Measurements from ENCODE around the gene LITAFD.
A peak's percentile ranks its signal among the peaks of the same experiment; 100 is the strongest.

LITAFD gene

GRCh38 chr16:8848231-8848938 is 33.8 kb upstream of the LITAFD start:
- Histone ChIP-seq H3K9me3 (ENCODE audit: control insufficient read depth, low read length) (no peaks in the 10 kb centered on the region), H3K4me3 (ENCODE audit: insufficient read depth, low read depth, low read length) (no peak overlapping the region), H3K27ac (ENCODE audit: insufficient read depth, low read depth, low read length, poor library complexity, severe bottlenecking) (no peak overlapping the region)

GRCh38 chr16:8848939-8849391 is 33.2 kb upstream of the LITAFD start:
- no peaks in the 10 kb centered on the region for H3K9me3 ChIP-seq (ENCODE audit: control insufficient read depth, low read length)
- peaks cover 6% of the 10 kb centered on the region for H3K36me3 ChIP-seq (ENCODE audit: control insufficient read depth, insufficient read depth, low read length)
- H3K4me3 ChIP-seq (ENCODE audit: insufficient read depth, low read depth, low read length), result no peak overlapping the region
- H3K4me1 ChIP-seq (ENCODE audit: control insufficient read depth, insufficient read depth, low read length), result no peaks in the 10 kb centered on the region
- WGBS, 2 experiments, result 92 to 93% methylated on average over 8 of the region's 8 CpGs
- no peaks in the 10 kb centered on the region for H3K27me3 ChIP-seq (ENCODE audit: control insufficient read depth, insufficient read depth, low read length, poor library complexity, severe bottlenecking)
- H3K27ac ChIP-seq (ENCODE audit: insufficient read depth, low read depth, low read length, poor library complexity, severe bottlenecking), result no peak overlapping the region

More at GRCh38 chr16:8848231-8848938, 33.8 kb upstream of the LITAFD start:
- Histone ChIP-seq H3K36me3 (ENCODE audit: control insufficient read depth, insufficient read depth, low read length) (peaks cover 6% of the 10 kb centered on the region), H3K27me3 (ENCODE audit: control insufficient read depth, insufficient read depth, low read length, poor library complexity, severe bottlenecking) (no peaks in the 10 kb centered on the region), H3K4me1 (ENCODE audit: control insufficient read depth, insufficient read depth, low read length) (no peaks in the 10 kb centered on the region)
- 95 to 96% methylated on average over 26 of the region's 26 CpGs for WGBS, 2 experiments

GRCh38 chr16:8849411-8850011 is 32.6 kb upstream of the LITAFD start:
- H3K4me1 ChIP-seq (ENCODE audit: control insufficient read depth, insufficient read depth, low read length), result peaks cover 2% of the 10 kb centered on the region
- H3K27ac ChIP-seq (ENCODE audit: insufficient read depth, low read depth, low read length, poor library complexity, severe bottlenecking), result no peak overlapping the region
- H3K36me3 ChIP-seq (ENCODE audit: control insufficient read depth, insufficient read depth, low read length), result peaks cover 7% of the 10 kb centered on the region
- no peaks in the 10 kb centered on the region for H3K9me3 ChIP-seq (ENCODE audit: control insufficient read depth, low read length)
- H3K27me3 ChIP-seq (ENCODE audit: control insufficient read depth, insufficient read depth, low read length, poor library complexity, severe bottlenecking), result no peaks in the 10 kb centered on the region
- H3K4me3 ChIP-seq (ENCODE audit: insufficient read depth, low read depth, low read length), result no peak overlapping the region
- 85 to 88% methylated on average over 19 of the region's 19 CpGs for WGBS, 2 experiments

GRCh38 chr16:8850279-8850885 is 31.8 kb upstream of the LITAFD start:
- Histone ChIP-seq H3K36me3 (ENCODE audit: control insufficient read depth, insufficient read depth, low read length) (peaks cover 16% of the 10 kb centered on the region), H3K9me3 (ENCODE audit: control insufficient read depth, low read length) (no peaks in the 10 kb centered on the region), H3K27me3 (ENCODE audit: control insufficient read depth, insufficient read depth, low read length, poor library complexity, severe bottlenecking) (no peaks in the 10 kb centered on the region), H3K27ac (ENCODE audit: insufficient read depth, low read depth, low read length, poor library complexity, severe bottlenecking) (no peak overlapping the region), H3K4me3 (ENCODE audit: insufficient read depth, low read depth, low read length) (no peak overlapping the region), H3K4me1 (ENCODE audit: control insufficient read depth, insufficient read depth, low read length) (peaks cover 3% of the 10 kb centered on the region)
- 89 to 91% methylated on average over 11 of the region's 11 CpGs for WGBS, 2 experiments

- peaks cover 3% of the 10 kb centered on the region for H3K4me1 ChIP-seq (ENCODE audit: control insufficient read depth, insufficient read depth, low read length)
- H3K36me3 ChIP-seq (ENCODE audit: control insufficient read depth, insufficient read depth, low read length), result peaks cover 30% of the 10 kb centered on the region
- 90 to 95% methylated on average over 8 of the region's 8 CpGs for WGBS, 2 experiments
Measured at GRCh38 chr16:8851761-8852403, 30.3 kb upstream of the LITAFD start.

GRCh38 chr16:8852534-8852933 is 29.6 kb upstream of the LITAFD start:
- H3K27ac ChIP-seq (ENCODE audit: insufficient read depth, low read depth, low read length, poor library complexity, severe bottlenecking), result peak overlapping the region; percentile 26
- H3K36me3 ChIP-seq (ENCODE audit: control insufficient read depth, insufficient read depth, low read length), result peaks cover 30% of the 10 kb centered on the region
- 88 to 89% methylated on average over 8 of the region's 8 CpGs for WGBS, 2 experiments
- peaks cover 3% of the 10 kb centered on the region for H3K4me1 ChIP-seq (ENCODE audit: control insufficient read depth, insufficient read depth, low read length)
- no peak overlapping the region for H3K4me3 ChIP-seq (ENCODE audit: insufficient read depth, low read depth, low read length)
- no peaks in the 10 kb centered on the region for H3K9me3 ChIP-seq (ENCODE audit: control insufficient read depth, low read length)
- no peaks in the 10 kb centered on the region for H3K27me3 ChIP-seq (ENCODE audit: control insufficient read depth, insufficient read depth, low read length, poor library complexity, severe bottlenecking)

More at GRCh38 chr16:8851761-8852403, 30.3 kb upstream of the LITAFD start:
- H3K9me3 ChIP-seq (ENCODE audit: control insufficient read depth, low read length), result no peaks in the 10 kb centered on the region
- no peaks in the 10 kb centered on the region for H3K27me3 ChIP-seq (ENCODE audit: control insufficient read depth, insufficient read depth, low read length, poor library complexity, severe bottlenecking)
- no peak overlapping the region for H3K4me3 ChIP-seq (ENCODE audit: insufficient read depth, low read depth, low read length)
- H3K27ac ChIP-seq (ENCODE audit: insufficient read depth, low read depth, low read length, poor library complexity, severe bottlenecking), result no peak overlapping the region

- WGBS, 2 experiments, result 80 to 87% methylated on average over 7 of the region's 7 CpGs
Measured at GRCh38 chr16:8853150-8853549, 29.0 kb upstream of the LITAFD start.

GRCh38 chr16:8853611-8854010 is 28.5 kb upstream of the LITAFD start:
- 92 to 95% methylated on average over 7 of the region's 7 CpGs for WGBS, 2 experiments

More at GRCh38 chr16:8853150-8853549, 29.0 kb upstream of the LITAFD start:
- no peaks in the 10 kb centered on the region for H3K27me3 ChIP-seq (ENCODE audit: control insufficient read depth, insufficient read depth, low read length, poor library complexity, severe bottlenecking)
- peaks cover 3% of the 10 kb centered on the region for H3K4me1 ChIP-seq (ENCODE audit: control insufficient read depth, insufficient read depth, low read length)
- peak overlapping the region; percentile 30 for H3K27ac ChIP-seq (ENCODE audit: insufficient read depth, low read depth, low read length, poor library complexity, severe bottlenecking)
- H3K4me3 ChIP-seq (ENCODE audit: insufficient read depth, low read depth, low read length), result no peak overlapping the region
- peaks cover 33% of the 10 kb centered on the region for H3K36me3 ChIP-seq (ENCODE audit: control insufficient read depth, insufficient read depth, low read length)
- no peaks in the 10 kb centered on the region for H3K9me3 ChIP-seq (ENCODE audit: control insufficient read depth, low read length)

GRCh38 chr16:8854298-8854948 is 27.7 kb upstream of the LITAFD start:
- Histone ChIP-seq H3K27me3 (ENCODE audit: control insufficient read depth, insufficient read depth, low read length, poor library complexity, severe bottlenecking) (no peaks in the 10 kb centered on the region), H3K4me3 (ENCODE audit: insufficient read depth, low read depth, low read length) (no peak overlapping the region), H3K9me3 (ENCODE audit: control insufficient read depth, low read length) (no peaks in the 10 kb centered on the region), H3K27ac (ENCODE audit: insufficient read depth, low read depth, low read length, poor library complexity, severe bottlenecking) (peak overlapping the region; percentile 26), H3K36me3 (ENCODE audit: control insufficient read depth, insufficient read depth, low read length) (peaks cover 46% of the 10 kb centered on the region), H3K4me1 (ENCODE audit: control insufficient read depth, insufficient read depth, low read length) (peaks cover 3% of the 10 kb centered on the region)
- 94 to 97% methylated on average over 9 of the region's 9 CpGs for WGBS, 2 experiments

More at GRCh38 chr16:8853611-8854010, 28.5 kb upstream of the LITAFD start:
- Histone ChIP-seq H3K27ac (ENCODE audit: insufficient read depth, low read depth, low read length, poor library complexity, severe bottlenecking) (peak overlapping the region; percentile 11), H3K4me1 (ENCODE audit: control insufficient read depth, insufficient read depth, low read length) (peaks cover 3% of the 10 kb centered on the region), H3K27me3 (ENCODE audit: control insufficient read depth, insufficient read depth, low read length, poor library complexity, severe bottlenecking) (no peaks in the 10 kb centered on the region), H3K4me3 (ENCODE audit: insufficient read depth, low read depth, low read length) (no peak overlapping the region), H3K9me3 (ENCODE audit: control insufficient read depth, low read length) (no peaks in the 10 kb centered on the region), H3K36me3 (ENCODE audit: control insufficient read depth, insufficient read depth, low read length) (peaks cover 38% of the 10 kb centered on the region)

All from ectodermal cell (in vitro differentiated cells).